ENCODE measurements around the gene TPP2.

GRCh38 chr13:102658660-102659059 is 61.9 kb downstream of the TPP2 start:
- TF ChIP-seq EP300 (IDR thresholded peaks at IDR 0.05) (no peak), POLR2A (IDR thresholded peaks at IDR 0.05) (no peak)
